Activated T-cell treated with anti-CD3 and anti-CD28 coated beads, Interleukin-2, amount 50 U/mL, for 72 hours (primary cell): Measurements from ENCODE around the gene VPS29. TPM values are rescaled to one million over a fixed set of nuclear protein-coding genes. Genes with fewer than 3 reads are reported as not detected.
"Not testable (repeated sequence)": the region's sequence is repeated elsewhere in the genome, so short reads cannot be mapped to it uniquely, and the experiment has no call there.

ENCODE experiments used
- ATAC-seq, 2 donors: fragments of 150-1000 bp; cut with Tn5 transposase; replicated peaks in 1 of 2; 2 replicates each; pipeline ENCODE4 v1.10.0; 2021; ENCODE audit warnings: moderate library complexity in 2 of 2, mild to moderate bottlenecking in 1 of 2
- DNase-seq, 2 donors: peaks; one replicate each; pipeline ENCODE4 v3.0.0; 2021 to 2022; ENCODE audit warnings: mixed read lengths in 1 of 2
- H3K27ac Mint-ChIP-seq: one replicate; pipeline ENCODE4 v1.8.0; 2022; ENCODE audit warnings: mild to moderate bottlenecking, moderate library complexity, mixed read lengths
- H3K27me3 Mint-ChIP-seq: one replicate; pipeline ENCODE4 v1.8.0; 2022; ENCODE audit warnings: low read depth, mixed read lengths
- H3K36me3 Mint-ChIP-seq, 2 donors: one replicate each; pipeline ENCODE4 v1.8.0; 2022; ENCODE audit warnings: mixed read lengths in 2 of 2, mild to moderate bottlenecking in 1 of 2; ENCODE audit not compliant: insufficient read depth in 2 of 2
- H3K4me1 Mint-ChIP-seq: one replicate; pipeline ENCODE4 v1.8.0; 2022; ENCODE audit warnings: low read depth, mixed read lengths
- H3K4me3 Mint-ChIP-seq, 2 donors: one replicate each; pipeline ENCODE4 v1.8.0; 2022; ENCODE audit warnings: mild to moderate bottlenecking in 2 of 2, mixed read lengths in 2 of 2, moderate library complexity in 2 of 2
- H3K9me3 Mint-ChIP-seq, 2 donors: one replicate each; pipeline ENCODE4 v1.8.0; 2022; ENCODE audit warnings: mixed read lengths in 2 of 2
- total RNA-seq, 2 donors: library from RNA; stranded (reverse); gene quantifications; one replicate each; pipeline ENCODE4 v1.2.3, GENCODE V29; 2022

VPS29 gene
- total RNA-seq, result 100 to 1,000 TPM in 1 of 2 donors, 10 to 100 TPM in 1; 98.2 to 104 TPM

DNA sequence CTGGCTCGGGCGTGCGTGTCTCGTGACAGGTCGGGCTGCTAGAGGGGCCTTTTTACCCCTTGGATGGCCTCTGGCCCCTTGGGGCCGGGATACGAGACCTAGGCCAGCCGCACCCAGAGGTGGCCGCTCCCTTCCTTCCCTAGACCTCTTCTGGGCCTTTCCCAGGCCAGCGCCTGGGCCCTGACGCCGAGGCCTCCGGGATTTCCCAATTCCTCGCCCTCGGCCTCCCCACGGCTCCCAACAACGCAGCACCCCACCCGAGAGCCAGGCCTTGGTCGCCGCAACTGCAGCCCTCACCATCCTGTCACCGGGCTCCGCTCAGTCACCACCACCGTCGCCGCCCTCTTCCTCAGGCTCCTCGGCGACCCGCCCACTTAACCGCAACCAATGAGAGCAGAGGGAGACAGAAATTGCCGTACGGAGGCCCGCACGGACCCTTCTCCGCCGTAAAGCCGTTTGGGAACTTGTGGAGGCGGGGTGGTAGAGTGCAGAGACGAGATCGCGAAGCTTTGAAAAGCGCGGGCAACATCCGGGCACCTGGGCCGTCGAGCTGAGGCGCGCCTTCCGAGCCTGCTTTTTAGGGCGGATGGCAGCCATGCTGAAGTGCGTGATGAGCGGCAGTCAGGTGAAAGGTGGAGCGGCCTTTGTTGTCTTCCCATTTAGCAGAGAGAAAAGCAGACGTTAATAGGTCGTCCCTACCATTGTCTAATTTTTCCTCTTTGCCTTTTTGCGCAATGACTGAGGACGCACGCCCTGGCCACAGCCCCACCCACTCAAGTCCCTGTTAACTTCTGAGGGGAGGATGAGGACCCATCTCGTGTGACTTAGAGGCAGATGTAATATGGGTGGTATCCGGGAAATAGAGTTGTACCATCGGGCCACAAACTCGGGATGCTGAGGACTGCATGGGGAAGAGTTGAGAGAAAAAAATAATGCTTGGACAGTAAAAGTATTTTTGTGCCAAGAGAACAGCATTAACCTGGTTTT lies at the start of gene VPS29, which contains the start of gene RAD9B:
VPS29 (minus strand) TSS at position 360 of the 987 bp plus-strand sequence; CDS start at position 300, 60 bp downstream.
RAD9B (plus strand) TSS at position 580 of the 987 bp plus-strand sequence; CDS start at position 587, 7 bp downstream.
- peak; percentile 99 for DNase-seq
- Mint-ChIP-seq H3K27ac (peak within 1 kb of the TSS; percentile 98), H3K9me3 (peaks cover 0 to 1% of the 10 kb centered on the region in 2 donors), H3K36me3 (peaks cover 12% of the 10 kb centered on the region in 2 donors), H3K27me3 (no peaks in the 10 kb centered on the region), H3K4me1 (peaks cover 31% of the 10 kb centered on the region), H3K4me3 (peak within 1 kb of the TSS; percentile 94 to 96)
- peak; percentile 98 for ATAC-seq

DNA sequence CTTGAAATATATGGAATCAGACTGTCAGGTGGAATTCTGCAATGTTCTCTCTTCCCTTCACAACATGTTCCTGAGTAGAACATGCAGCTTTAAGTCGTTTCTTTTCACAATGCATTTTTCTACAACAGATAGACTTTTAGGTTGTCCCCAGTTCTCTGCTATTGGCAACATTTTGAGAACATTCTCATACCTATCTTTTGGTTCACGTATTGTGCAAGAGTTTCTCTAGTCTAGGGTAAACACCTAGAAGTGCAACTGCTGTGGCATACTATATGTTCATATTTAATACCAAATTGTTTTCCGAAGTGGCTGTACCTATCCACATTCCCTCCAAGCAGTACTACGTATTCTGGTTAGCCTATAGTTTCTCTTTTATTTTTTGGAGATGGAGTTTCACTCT lies 49.1 kb upstream of the VPS29 start:
- ATAC-seq, result no peak
- Mint-ChIP-seq H3K27me3 (no peaks in the 10 kb centered on the region), H3K27ac (peak overlapping the region; percentile 68), H3K9me3 (no peaks in the 10 kb centered on the region), H3K4me1 (peaks cover 43% of the 10 kb centered on the region), H3K36me3 (peaks cover 3 to 18% of the 10 kb centered on the region in 2 donors), H3K4me3 (no peak overlapping the region)
- DNase-seq, result no peak

GRCh38 chr12:110549716-110550115 lies 47.8 kb upstream of the VPS29 start:
- no peak for DNase-seq
- no peak for ATAC-seq
- no peak overlapping the region for H3K27ac Mint-ChIP-seq
- H3K9me3 Mint-ChIP-seq, result no peaks in the 10 kb centered on the region
- peaks cover 37% of the 10 kb centered on the region for H3K4me1 Mint-ChIP-seq
- H3K27me3 Mint-ChIP-seq, result no peaks in the 10 kb centered on the region
- H3K4me3 Mint-ChIP-seq, result no peak overlapping the region
- H3K36me3 Mint-ChIP-seq, result peaks cover 3 to 22% of the 10 kb centered on the region in 2 donors

- H3K27ac Mint-ChIP-seq, result peak overlapping the region; percentile 20
- H3K4me3 Mint-ChIP-seq, result no peak overlapping the region
- DNase-seq (no peak), ATAC-seq (no peak)
- H3K36me3 Mint-ChIP-seq, result peaks cover 2 to 22% of the 10 kb centered on the region in 2 donors
- no peaks in the 10 kb centered on the region for H3K9me3 Mint-ChIP-seq
- H3K4me1 Mint-ChIP-seq, result peaks cover 33% of the 10 kb centered on the region
- no peaks in the 10 kb centered on the region for H3K27me3 Mint-ChIP-seq
These were observed 46.8 kb upstream of the VPS29 start for GRCh38 chr12:110548678-110549077.

DNA sequence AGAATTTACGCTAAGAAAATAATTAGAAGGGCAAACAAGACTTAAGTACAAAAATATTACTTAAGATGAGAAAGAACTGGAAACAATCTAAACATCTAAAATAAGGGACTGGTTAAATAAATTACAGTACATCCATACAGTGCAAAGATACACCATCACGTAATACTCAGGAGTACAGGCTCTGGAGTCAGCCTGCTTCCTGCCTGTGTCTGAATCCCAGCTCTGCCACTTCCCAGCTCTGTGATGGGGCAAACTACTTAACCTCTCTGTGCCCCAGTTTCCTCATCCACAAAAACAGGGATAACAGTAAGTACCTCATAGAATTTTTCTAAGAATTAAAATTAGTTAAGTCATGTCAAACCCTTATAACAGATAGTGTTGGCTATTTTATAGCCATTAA lies 45.2 kb upstream of the VPS29 start:
- no peak overlapping the region for H3K4me3 Mint-ChIP-seq
- no peak for DNase-seq
- ATAC-seq, result no peak
- H3K4me1 Mint-ChIP-seq, result peaks cover 47% of the 10 kb centered on the region
- no peaks in the 10 kb centered on the region for H3K27me3 Mint-ChIP-seq
- H3K9me3 Mint-ChIP-seq, result no peaks in the 10 kb centered on the region
- peak overlapping the region; percentile 50 for H3K27ac Mint-ChIP-seq
- H3K36me3 Mint-ChIP-seq, result peaks cover 5 to 33% of the 10 kb centered on the region in 2 donors

DNA sequence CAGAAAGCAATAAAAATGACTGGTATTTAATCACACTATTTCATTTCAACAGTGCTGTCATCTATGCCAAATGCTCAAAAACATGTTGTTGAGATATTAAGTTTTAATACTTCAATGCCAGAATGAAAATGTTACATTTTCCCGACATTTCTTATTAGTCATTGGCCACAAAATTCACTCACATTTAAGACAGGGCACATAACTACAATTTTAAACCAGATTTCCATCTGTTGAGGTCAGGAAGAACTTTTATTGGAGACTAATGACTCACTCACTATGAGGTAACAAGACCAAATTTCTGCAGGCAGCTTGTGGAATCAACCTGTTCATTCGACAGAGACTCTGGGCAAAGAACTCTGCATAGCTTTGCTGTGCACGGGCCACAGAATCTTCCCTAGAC lies 44.4 kb upstream of the VPS29 start:
- Mint-ChIP-seq H3K27ac (peak overlapping the region; percentile 9), H3K27me3 (no peaks in the 10 kb centered on the region), H3K36me3 (peaks cover 4 to 28% of the 10 kb centered on the region in 2 donors), H3K4me3 (no peak overlapping the region), H3K9me3 (no peaks in the 10 kb centered on the region), H3K4me1 (peaks cover 50% of the 10 kb centered on the region)
- ATAC-seq, result no peak
- DNase-seq, result no peak

DNA sequence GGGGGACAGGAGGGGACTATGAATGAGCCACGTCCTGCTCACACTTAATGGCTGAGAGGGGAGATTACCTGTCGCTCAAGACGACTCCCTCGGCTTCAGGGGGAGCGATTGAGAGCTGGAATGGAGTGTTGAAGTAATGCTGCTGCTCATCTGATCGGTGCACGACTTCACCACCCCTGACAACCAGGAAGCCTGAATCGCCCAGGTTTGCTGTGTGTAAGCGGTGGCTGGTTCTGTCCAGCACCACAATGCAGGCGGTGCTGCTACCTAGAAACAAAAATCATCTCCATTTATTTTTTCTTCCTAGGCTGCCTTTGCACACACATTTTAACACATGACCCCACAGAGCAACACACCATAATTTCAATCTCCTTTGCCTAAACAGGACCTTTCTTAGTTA lies 43.9 kb upstream of the VPS29 start:
- no peak overlapping the region for H3K4me3 Mint-ChIP-seq
- no peak for ATAC-seq
- no peak for DNase-seq
- H3K27ac Mint-ChIP-seq, result peak overlapping the region; percentile 9
- no peaks in the 10 kb centered on the region for H3K9me3 Mint-ChIP-seq
- peaks cover 50% of the 10 kb centered on the region for H3K4me1 Mint-ChIP-seq
- H3K27me3 Mint-ChIP-seq, result no peaks in the 10 kb centered on the region
- peaks cover 4 to 27% of the 10 kb centered on the region in 2 donors for H3K36me3 Mint-ChIP-seq

DNA sequence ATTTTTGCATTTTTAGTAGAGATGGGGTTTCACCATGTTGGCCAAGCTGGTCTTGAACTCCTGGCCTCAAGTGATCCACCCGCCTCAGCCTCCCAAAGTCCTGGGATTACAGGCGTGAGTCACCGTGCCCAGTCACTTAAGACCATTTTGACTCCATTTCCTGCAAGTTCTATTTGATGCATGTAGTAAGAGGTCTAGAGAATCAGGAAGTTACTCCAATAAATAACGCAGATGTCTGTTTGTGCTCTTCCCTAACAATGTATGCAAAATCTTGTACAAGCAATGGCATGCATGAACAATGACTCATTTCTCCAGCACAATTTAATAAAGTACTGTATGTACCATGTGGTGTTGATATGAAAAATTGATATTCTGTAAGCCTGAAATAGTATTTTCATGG lies 43.3 kb upstream of the VPS29 start:
- ATAC-seq, H3K4me3 Mint-ChIP-seq, H3K27me3 Mint-ChIP-seq, DNase-seq, H3K9me3 Mint-ChIP-seq: not testable (repeated sequence)
- H3K36me3 Mint-ChIP-seq, result peaks cover 4 to 28% of the 10 kb centered on the region in 2 donors
- peaks cover 50% of the 10 kb centered on the region for H3K4me1 Mint-ChIP-seq
- peak overlapping the region; percentile 50 for H3K27ac Mint-ChIP-seq

- Mint-ChIP-seq H3K9me3 (no peaks in the 10 kb centered on the region), H3K27ac (no peak overlapping the region), H3K4me3 (no peak overlapping the region), H3K4me1 (peaks cover 49% of the 10 kb centered on the region), H3K27me3 (no peaks in the 10 kb centered on the region), H3K36me3 (peaks cover 4 to 28% of the 10 kb centered on the region in 2 donors)
- DNase-seq (no peak), ATAC-seq (no peak)
These were observed 42.1 kb upstream of the VPS29 start for GRCh38 chr12:110543965-110544364.

GRCh38 chr12:110543252-110543959 lies 41.5 kb upstream of the VPS29 start:
- peaks cover 47% of the 10 kb centered on the region for H3K4me1 Mint-ChIP-seq
- peaks cover 7 to 33% of the 10 kb centered on the region in 2 donors for H3K36me3 Mint-ChIP-seq
- peak overlapping the region in 1 of 2 donors; percentile 52 for H3K4me3 Mint-ChIP-seq
- H3K9me3 Mint-ChIP-seq, result no peaks in the 10 kb centered on the region
- ATAC-seq (no peak), DNase-seq (no peak)
- H3K27ac Mint-ChIP-seq, result peak overlapping the region; percentile 86
- H3K27me3 Mint-ChIP-seq, result no peaks in the 10 kb centered on the region

- Mint-ChIP-seq H3K27ac (no peak overlapping the region), H3K4me3 (no peak overlapping the region), H3K9me3 (no peaks in the 10 kb centered on the region), H3K4me1 (peaks cover 31% of the 10 kb centered on the region), H3K36me3 (peaks cover 7 to 35% of the 10 kb centered on the region in 2 donors), H3K27me3 (no peaks in the 10 kb centered on the region)
- ATAC-seq (no peak), DNase-seq (no peak)
These were observed 38.1 kb upstream of the VPS29 start for GRCh38 chr12:110540048-110540447.

- ATAC-seq (no peak), DNase-seq (no peak)
- Mint-ChIP-seq H3K36me3 (peaks cover 7 to 37% of the 10 kb centered on the region in 2 donors), H3K9me3 (no peaks in the 10 kb centered on the region), H3K27me3 (no peaks in the 10 kb centered on the region), H3K27ac (peak overlapping the region; percentile 65), H3K4me3 (no peak overlapping the region), H3K4me1 (peaks cover 31% of the 10 kb centered on the region)
These were observed 37.1 kb upstream of the VPS29 start for GRCh38 chr12:110538869-110539622.
